Tibial artery (tissue), 4 donors: ENCODE data around the gene DCLK2.

Source experiments
- DNase-seq, 2 donors: peaks; one replicate each; pipeline ENCODE4 v3.0.0-alpha.2; 2019
- H3K27ac ChIP-seq, 2 donors: fragments of 200-600 bp; sonication (generic) in 1 of 2; 1 replicate in 1 of 2; 2 replicates in 1 of 2; pipeline ENCODE4 v1.5.1; 2018 to 2019; ENCODE audit warnings: mild to moderate bottlenecking in 1 of 2
- H3K27me3 ChIP-seq, 2 donors: fragments of 200-600 bp; sonication (generic) in 1 of 2; one replicate each; pipeline versions ENCODE4 v1.5.1 to v1.6.0; 2016 to 2019
- H3K36me3 ChIP-seq, 3 donors: fragments of 200-600 bp; sonication (generic) in 2 of 3; one replicate each; pipeline ENCODE4 v1.5.1; 2016 to 2019; ENCODE audit warnings: mild to moderate bottlenecking in 2 of 3
- H3K4me1 ChIP-seq, 4 donors: fragments of 200-600 bp; sonication (generic) in 2 of 4; 1 replicate in 3 of 4; 2 replicates in 1 of 4; pipeline ENCODE4 v1.5.1; 2016 to 2019
- H3K4me3 ChIP-seq, 2 donors: fragments of 200-600 bp; sonication (generic) in 1 of 2; 1 replicate in 1 of 2; 2 replicates in 1 of 2; pipeline ENCODE4 v1.5.1; 2018 to 2019; ENCODE audit warnings: mild to moderate bottlenecking in 2 of 2
- H3K9me3 ChIP-seq, 3 donors: fragments of 200-600 bp; sonication (generic) in 1 of 3; one replicate each; pipeline ENCODE4 v1.5.1; 2016 to 2019
- CTCF ChIP-seq, 2 experiments: fragments of 200-600 bp in 1 of 2; fragments of 450-650 bp in 1 of 2; IDR thresholded peaks; one replicate each; pipeline ENCODE4 v1.5.1; 2017 to 2019; ENCODE audit warnings: antibody characterized with exemption in 2 of 2, mild to moderate bottlenecking in 1 of 2, moderate library complexity in 1 of 2
- intact Hi-C: fragments of 100-400 bp; cut with DNase I; formaldehyde crosslinking; loops from one replicate; pipeline ENCODE4 v1.15.0; 2023; ENCODE audit warnings: low total_unique reads

DCLK2 gene

GRCh38 chr4:150078579-150079080, 385 bp downstream of the DCLK2 start:
- intact Hi-C loops, result loop anchor here (10.0 kb wide), 1 partner anchor 156 kb away; no protein-coding TSS in a partner anchor
- no peaks in the 10 kb centered on the region for H3K27me3 ChIP-seq
- no peaks in the 10 kb centered on the region for H3K9me3 ChIP-seq
- peak overlapping the region; percentile 66 to 72 for H3K4me3 ChIP-seq
- peak overlapping the region; percentile 81 to 83 for H3K27ac ChIP-seq
- TF ChIP-seq CTCF (IDR thresholded peaks at IDR 0.05), result no peak
- DNase-seq, result peak; percentile 38 to 81
- H3K36me3 ChIP-seq, result no peaks in the 10 kb centered on the region
- H3K4me1 ChIP-seq, result peaks cover 0 to 35% (median 20%) of the 10 kb centered on the region in 4 donors

DNA sequence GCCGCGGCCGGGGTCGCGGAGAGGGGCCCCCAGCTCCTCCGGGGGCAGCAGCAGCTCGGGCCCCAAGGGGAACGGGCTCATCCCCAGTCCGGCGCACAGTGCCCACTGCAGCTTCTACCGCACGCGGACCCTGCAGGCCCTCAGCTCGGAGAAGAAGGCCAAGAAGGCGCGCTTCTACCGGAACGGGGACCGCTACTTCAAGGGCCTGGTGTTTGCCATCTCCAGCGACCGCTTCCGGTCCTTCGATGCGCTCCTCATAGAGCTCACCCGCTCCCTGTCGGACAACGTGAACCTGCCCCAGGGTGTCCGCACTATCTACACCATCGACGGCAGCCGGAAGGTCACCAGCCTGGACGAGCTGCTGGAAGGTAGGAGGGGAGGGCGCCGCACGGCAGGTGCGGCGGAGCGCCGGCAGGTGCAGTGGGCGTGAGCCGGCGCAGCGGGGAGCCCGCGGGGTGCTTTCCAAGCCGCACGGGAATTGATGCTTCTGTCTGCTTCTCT, 886 bp downstream of the DCLK2 start:
- peak; percentile 29 to 75 for DNase-seq
- H3K4me3 ChIP-seq, result peak overlapping the region; percentile 66 to 72
- no peaks in the 10 kb centered on the region for H3K27me3 ChIP-seq
- intact Hi-C loops, result loop anchor here (10.0 kb wide), 1 partner anchor 156 kb away; no protein-coding TSS in a partner anchor
- peak overlapping the region; percentile 81 to 83 for H3K27ac ChIP-seq
- H3K4me1 ChIP-seq, result peaks cover 0 to 30% (median 18%) of the 10 kb centered on the region in 4 donors
- H3K36me3 ChIP-seq, result no peaks in the 10 kb centered on the region
- TF ChIP-seq CTCF (IDR thresholded peaks at IDR 0.05), result no peak
- H3K9me3 ChIP-seq, result no peaks in the 10 kb centered on the region

GRCh38 chr4:150080337-150080736, 2.1 kb downstream of the DCLK2 start:
- no peaks in the 10 kb centered on the region for H3K36me3 ChIP-seq
- H3K27ac ChIP-seq, result no peak overlapping the region
- TF ChIP-seq CTCF (IDR thresholded peaks at IDR 0.05), result no peak
- DNase-seq, result no peak
- H3K4me3 ChIP-seq, result peak overlapping the region in 1 of 2 donors; percentile 72
- H3K27me3 ChIP-seq, result no peaks in the 10 kb centered on the region
- H3K4me1 ChIP-seq, result peaks cover 0 to 29% (median 18%) of the 10 kb centered on the region in 4 donors
- intact Hi-C loops, result no loop called here
- H3K9me3 ChIP-seq, result no peaks in the 10 kb centered on the region

DNA sequence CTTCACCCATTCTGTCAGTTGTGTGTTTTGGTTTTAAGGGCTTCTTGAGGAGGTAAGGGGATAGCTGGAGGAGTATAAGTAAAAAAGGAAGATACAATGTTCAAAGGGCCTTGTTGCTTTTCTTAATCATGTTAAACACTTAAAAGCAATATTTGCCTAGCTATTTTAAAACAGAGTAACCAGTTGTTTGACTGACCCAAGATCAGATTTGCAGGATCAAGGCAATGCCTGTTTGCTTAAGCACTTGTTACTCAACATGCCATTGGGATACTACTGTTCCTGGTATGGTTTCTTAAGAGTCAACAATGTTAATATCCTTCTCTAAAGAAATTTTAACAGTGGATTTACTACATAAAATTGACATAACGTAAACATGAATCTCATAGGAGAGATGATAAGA, 2.6 kb downstream of the DCLK2 start:
- intact Hi-C loops, result no loop called here
- no peak overlapping the region for H3K4me3 ChIP-seq

DNA sequence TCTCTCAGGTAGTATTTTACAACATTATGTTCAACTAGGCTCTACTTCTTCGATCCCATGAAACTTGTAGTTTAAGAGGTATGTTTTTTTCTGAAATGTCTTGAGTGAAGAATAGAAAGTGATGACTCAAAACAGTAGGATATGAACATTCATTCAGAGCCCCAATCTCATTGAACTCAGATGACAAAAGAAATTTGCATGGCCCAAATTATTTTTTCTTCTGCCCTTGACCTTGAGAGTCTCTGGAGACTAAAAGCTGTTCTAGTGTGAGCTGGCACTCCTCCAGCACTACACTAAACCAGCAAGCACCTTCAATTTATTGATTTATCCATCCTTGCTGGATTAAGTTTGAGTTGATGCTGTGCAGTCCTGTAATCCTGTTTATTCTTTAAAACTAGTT, 4.0 kb downstream of the DCLK2 start:
- no peaks in the 10 kb centered on the region for H3K9me3 ChIP-seq
- H3K27ac ChIP-seq, result no peak overlapping the region
- no peaks in the 10 kb centered on the region for H3K27me3 ChIP-seq
- DNase-seq, result no peak
- intact Hi-C loops, result no loop called here
- peaks cover 0 to 29% (median 18%) of the 10 kb centered on the region in 4 donors for H3K4me1 ChIP-seq
- H3K36me3 ChIP-seq, result no peaks in the 10 kb centered on the region
- H3K4me3 ChIP-seq, result no peak overlapping the region
- TF ChIP-seq CTCF (IDR thresholded peaks at IDR 0.05), result no peak

More for the DNA sequence above, 2.6 kb downstream of the DCLK2 start:
- no peak for TF ChIP-seq CTCF (IDR thresholded peaks at IDR 0.05)
- Histone ChIP-seq H3K27ac (no peak overlapping the region), H3K27me3 (no peaks in the 10 kb centered on the region), H3K36me3 (no peaks in the 10 kb centered on the region), H3K4me1 (peaks cover 0 to 29% (median 18%) of the 10 kb centered on the region in 4 donors), H3K9me3 (no peaks in the 10 kb centered on the region)
- no peak for DNase-seq
